ENCODE data around the gene DEFB129.
"Not testable (repeated sequence)": the region's sequence is repeated elsewhere in the genome, so short reads cannot be mapped to it uniquely, and the experiment has no call there.

DEFB129 gene

GRCh38 chr20:242905-243304 is 15.8 kb downstream of the DEFB129 start:
- DNase-seq: no peak
- intact Hi-C loops (cut with DNase I): no loop called here

- intact Hi-C loops (cut with DNase I): no loop called here
- no peak for DNase-seq
These were observed 24.3 kb downstream of the DEFB129 start for GRCh38 chr20:251354-251753.

GRCh38 chr20:252801-253200 is 25.7 kb downstream of the DEFB129 start:
- intact Hi-C loops (cut with DNase I): no loop called here
- DNase-seq: no peak

- DNase-seq; intact Hi-C loops (cut with DNase I): not testable (repeated sequence)
These were observed 26.4 kb downstream of the DEFB129 start for GRCh38 chr20:253447-253846.

GRCh38 chr20:257419-257818 is 30.4 kb downstream of the DEFB129 start, which contains the start of gene DEFB132:
TSS of gene DEFB132 (plus strand) at chr20:257724. CDS start at chr20:257779, 55 bp downstream.
- intact Hi-C loops (cut with DNase I): no loop called here
- no peak for DNase-seq

- intact Hi-C loops (cut with DNase I): no loop called here
- DNase-seq: no peak
These were observed 31.3 kb downstream of the DEFB129 start for GRCh38 chr20:258269-258858.

- intact Hi-C loops (cut with DNase I): no loop called here
- peak in 3 of 42 donors; percentile 31 to 53 (median 31) for DNase-seq
These were observed 31.9 kb downstream of the DEFB129 start for GRCh38 chr20:258963-259362.

GRCh38 chr20:259981-260380 is 32.9 kb downstream of the DEFB129 start:
- intact Hi-C loops (cut with DNase I): no loop called here
- DNase-seq: no peak

GRCh38 chr20:263701-264100 is 36.6 kb downstream of the DEFB129 start:
- intact Hi-C loops (cut with DNase I): no loop called here
- no peak for DNase-seq

- intact Hi-C loops (cut with DNase I): no loop called here
- peak; percentile 75 to 94 (median 88) for DNase-seq
These were observed 39.8 kb downstream of the DEFB129 start for GRCh38 chr20:266596-267562.

- intact Hi-C loops (cut with DNase I): no loop called here
- peak in 1 of 42 donors; percentile 8 for DNase-seq
These were observed 43.5 kb downstream of the DEFB129 start for GRCh38 chr20:270517-270916.

- peak in 1 of 42 donors; percentile 20 for DNase-seq
- intact Hi-C loops (cut with DNase I): no loop called here
These were observed 44.0 kb downstream of the DEFB129 start for GRCh38 chr20:271069-271468.

- DNase-seq: peak in 1 of 42 donors; percentile 14
- intact Hi-C loops (cut with DNase I): no loop called here
These were observed 44.5 kb downstream of the DEFB129 start for GRCh38 chr20:271528-271927.

GRCh38 chr20:272718-273117 is 45.7 kb downstream of the DEFB129 start:
- DNase-seq: peak in 2 of 42 donors; percentile 33 to 38
- intact Hi-C loops (cut with DNase I): no loop called here

- no peak for DNase-seq
- intact Hi-C loops (cut with DNase I): no loop called here
These were observed 46.8 kb downstream of the DEFB129 start for GRCh38 chr20:273884-274283.

- peak in 1 of 42 donors; percentile 3 for DNase-seq
- intact Hi-C loops (cut with DNase I): no loop called here
These were observed 48.7 kb downstream of the DEFB129 start for GRCh38 chr20:275791-276190.

- intact Hi-C loops (cut with DNase I): no loop called here
- DNase-seq: peak in 1 of 42 donors; percentile 3
These were observed 49.8 kb downstream of the DEFB129 start for GRCh38 chr20:276620-277495.

- intact Hi-C loops (cut with DNase I): no loop called here
- no peak for DNase-seq
These were observed 50.4 kb downstream of the DEFB129 start for GRCh38 chr20:277496-277781.

- DNase-seq: no peak
- intact Hi-C loops (cut with DNase I): no loop called here
These were observed 51.1 kb downstream of the DEFB129 start for GRCh38 chr20:278181-278580.
